GM21423 (cell line): Measurements from ENCODE around the gene CHST15.
"Not testable (repeated sequence)": the region's sequence is repeated elsewhere in the genome, so short reads cannot be mapped to it uniquely, and the experiment has no call there.

Source experiments
- ATAC-seq: cut with Tn5 transposase; IDR thresholded peaks from one replicate; pipeline ENCODE4 v1.9.1; 2021; ENCODE audit warnings: mild to moderate bottlenecking, moderate library complexity; ENCODE audit not compliant: unreplicated experiment

The CHST15 gene

GRCh38 chr10:124099604-124100003 lies 6.2 kb upstream of the CHST15 start:
- no peak for ATAC-seq

- no peak for ATAC-seq
These were observed 5.2 kb upstream of the CHST15 start for GRCh38 chr10:124098575-124098974.

GRCh38 chr10:124097883-124098282 lies 4.5 kb upstream of the CHST15 start:
- no peak for ATAC-seq

DNA sequence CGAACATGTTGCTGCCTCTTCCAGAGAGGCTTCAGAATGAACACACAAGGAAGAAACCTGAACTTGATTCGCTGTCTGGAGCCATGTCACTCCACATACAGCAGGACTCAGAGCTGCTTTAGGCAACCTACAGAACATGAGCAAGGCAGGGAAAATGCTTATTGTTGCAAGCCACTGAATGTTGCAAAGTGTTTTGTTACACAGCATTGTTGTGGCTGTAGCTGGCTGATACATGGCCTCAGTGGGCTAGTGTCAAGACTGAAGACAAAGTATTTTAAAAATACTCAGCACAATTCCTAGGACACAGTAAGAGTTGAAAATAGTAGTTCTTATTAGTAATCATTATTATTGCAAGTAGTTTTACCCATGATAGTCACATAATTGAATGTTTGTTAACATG lies 3.1 kb upstream of the CHST15 start:
- no peak for ATAC-seq

DNA sequence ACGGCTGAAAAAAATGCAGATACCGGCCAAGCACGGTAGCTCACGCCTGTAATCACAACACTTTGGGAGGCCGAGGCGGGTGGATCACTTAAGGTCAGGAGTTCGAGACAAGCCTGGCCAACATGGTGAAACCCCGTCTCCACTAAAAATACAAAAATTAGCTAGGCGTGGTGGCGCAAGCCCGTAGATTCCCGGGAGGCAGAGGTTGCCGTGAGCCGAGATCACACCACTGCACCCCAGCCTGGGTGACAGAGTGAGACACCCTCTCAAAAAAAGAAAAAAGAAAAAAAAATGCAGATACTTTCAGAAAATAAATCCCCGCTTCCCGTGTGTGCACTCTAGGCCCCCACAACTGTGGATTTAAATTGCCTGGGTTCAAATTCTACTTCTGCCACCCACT lies 2.4 kb upstream of the CHST15 start:
- not testable (repeated sequence) for ATAC-seq

DNA sequence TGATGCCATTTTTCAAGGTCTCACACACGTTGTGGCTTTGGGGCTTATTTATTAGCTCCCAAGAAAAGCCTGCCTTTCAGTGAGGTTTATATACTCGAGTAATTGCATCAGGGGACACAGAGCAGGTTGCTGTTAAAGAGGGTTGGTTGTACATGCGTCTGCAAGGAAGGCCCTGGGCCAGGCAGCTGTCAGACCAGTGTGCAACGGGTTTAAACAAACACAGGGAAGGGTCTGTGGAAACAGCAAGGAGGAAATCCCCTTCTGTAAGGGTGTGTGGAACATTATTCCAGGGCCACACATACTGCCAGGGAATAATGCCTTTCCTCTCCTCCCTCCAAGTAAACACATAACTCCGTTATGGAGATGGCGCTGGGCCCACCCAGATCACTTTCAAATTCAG lies 1.7 kb upstream of the CHST15 start:
- no peak for ATAC-seq

GRCh38 chr10:124094419-124094785 lies 1.0 kb upstream of the CHST15 start:
- ATAC-seq: no peak

DNA sequence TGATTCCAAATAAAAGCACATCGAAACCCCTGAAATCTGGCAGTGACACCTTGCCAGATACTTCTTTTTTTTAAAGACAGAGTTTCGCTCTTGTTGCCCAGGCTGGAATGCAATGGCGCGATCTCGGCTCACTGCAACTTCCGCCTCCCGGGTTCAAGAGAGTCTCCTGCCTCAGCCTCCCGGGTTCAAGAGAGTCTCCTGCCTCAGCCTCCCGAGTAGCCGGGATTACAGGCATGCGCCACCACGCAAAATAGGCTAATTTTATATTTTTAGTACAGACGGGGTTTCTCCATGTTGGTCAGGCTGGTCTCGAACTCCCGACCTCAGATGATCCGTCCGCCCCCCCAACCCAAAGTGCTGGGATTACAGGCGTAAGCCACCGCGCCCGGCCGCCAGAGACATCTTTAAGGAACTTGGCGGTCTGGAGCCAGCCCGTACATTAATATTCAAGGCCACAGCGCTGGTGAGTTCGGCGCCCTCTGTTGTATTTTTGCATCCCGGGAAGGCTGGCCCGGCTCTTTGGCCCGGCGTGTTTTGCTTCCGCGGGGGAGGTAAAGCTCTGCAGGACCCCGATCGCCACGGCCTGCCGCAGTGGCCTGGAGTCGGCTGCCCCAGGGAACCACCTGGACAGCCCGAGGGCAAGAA lies 498 bp upstream of the CHST15 start:
- ATAC-seq: not testable (repeated sequence)

DNA sequence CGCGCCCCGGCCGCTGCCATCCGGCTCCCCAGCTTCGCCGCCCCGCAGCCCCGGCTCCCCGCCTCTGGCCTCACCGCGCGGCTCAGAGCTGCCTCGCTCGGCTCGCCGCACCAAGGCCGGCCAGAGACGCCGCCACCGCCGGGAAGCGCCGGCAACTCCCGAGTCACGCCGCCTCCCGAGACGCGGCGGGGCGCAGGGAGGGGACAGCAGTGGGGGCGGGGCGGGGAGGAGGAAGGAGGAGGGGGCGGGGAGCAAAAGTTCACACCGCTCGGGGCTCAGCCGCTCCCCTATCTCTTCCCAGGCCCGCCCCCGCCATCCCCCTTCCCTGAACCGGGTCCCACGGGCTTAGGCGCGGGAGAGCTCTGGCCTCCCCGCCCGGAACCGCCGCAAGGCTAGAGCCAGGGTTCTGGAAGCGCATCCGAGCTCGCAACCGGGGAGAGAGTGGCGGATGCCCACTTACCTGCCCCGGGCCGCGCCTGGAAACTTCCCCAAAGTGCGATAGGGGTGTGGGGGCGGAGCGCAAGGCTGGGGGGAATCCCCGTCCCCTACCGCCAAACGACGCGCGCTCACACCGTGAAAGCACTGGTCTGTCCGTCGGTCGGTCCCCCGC lies 1.0 kb downstream of the CHST15 start:
- ATAC-seq: no peak

GRCh38 chr10:124091646-124092249 lies 1.6 kb downstream of the CHST15 start:
- ATAC-seq: no peak

GRCh38 chr10:124090601-124091209 lies 2.7 kb downstream of the CHST15 start:
- ATAC-seq: no peak

DNA sequence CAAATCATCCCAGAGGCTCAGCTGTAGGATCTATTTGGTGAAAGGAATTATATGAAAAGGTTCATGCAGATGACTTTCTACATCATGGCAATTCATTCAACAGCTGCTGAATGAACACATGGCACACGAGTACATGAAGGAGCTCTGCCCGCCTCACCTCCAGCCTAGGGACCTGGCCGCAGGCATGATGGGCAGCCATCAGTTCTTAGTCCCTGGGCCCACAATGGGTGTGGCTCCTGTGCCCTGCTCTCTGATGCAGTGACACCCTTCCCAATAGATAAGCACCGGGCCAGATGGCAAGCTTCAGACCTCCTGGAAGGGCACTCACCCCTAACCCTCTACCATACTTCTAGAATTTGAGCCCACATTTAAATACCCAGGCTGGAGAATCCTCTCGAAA lies 3.5 kb downstream of the CHST15 start:
- ATAC-seq: no peak

DNA sequence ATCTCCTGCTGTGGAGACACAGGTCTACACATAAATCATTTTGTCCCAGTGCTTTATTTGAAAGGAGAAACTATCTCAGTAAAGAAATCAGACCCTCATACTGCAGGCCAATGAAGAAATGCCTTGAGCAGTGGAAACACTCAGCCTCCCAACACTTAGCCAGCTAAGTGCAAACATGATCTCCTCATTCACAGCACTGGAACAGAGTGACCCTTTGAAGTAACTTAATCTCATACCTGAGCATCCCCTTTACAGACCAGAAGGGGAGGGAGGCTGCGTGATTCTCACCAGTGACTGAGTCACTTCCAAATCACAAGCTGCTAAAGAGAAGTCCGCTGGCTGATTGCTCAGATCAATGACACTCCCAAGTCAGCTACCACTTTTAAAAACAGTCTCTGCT lies 4.5 kb downstream of the CHST15 start:
- no peak for ATAC-seq

DNA sequence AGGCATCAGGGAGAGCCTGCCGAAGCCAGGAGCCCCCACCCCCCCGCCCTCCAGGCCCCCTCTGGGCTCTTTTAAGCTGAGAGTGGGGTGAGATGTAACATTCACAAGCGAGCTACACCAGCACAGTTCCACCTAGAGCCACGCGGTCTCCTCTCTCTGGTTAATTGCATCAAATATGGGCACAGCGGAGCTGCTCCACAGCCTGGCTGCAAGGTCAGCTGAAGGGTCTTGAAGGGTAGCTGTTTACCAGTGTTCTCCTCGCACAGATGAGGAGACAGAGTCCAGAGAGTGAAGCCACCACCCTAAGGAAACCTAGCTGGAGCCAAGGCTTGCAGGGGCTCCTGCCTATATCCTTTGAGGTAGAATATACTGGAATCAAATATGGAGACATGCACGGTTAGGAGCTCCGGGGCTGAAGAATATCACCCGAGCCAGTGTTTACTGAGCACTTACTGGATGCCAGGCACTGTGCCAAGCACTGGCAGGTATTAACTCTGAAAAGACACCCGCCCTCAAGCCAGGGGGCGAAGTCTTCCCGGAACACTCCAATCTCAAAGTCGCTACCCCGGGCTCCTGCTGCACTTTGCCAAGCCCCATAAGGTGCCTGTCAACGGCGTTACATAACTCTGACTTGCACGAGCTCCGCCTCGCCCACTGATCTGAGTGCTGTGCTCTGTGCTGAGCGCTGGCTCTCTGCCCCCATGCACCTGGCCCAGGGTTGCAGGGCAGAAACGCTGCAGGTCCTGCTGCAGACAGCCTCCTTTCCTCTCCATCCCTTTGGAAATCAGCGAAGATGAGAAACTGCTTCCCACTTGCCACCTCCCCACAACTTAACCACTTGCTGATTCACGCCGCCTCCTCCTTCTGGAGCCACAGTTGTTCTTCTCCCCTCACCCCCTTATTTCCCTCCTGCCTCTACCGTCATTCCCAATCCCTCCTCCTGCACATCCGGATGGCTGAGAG lies 5.4 kb downstream of the CHST15 start:
- ATAC-seq: no peak

- no peak for ATAC-seq
These were observed 6.4 kb downstream of the CHST15 start for GRCh38 chr10:124086787-124087671.

DNA sequence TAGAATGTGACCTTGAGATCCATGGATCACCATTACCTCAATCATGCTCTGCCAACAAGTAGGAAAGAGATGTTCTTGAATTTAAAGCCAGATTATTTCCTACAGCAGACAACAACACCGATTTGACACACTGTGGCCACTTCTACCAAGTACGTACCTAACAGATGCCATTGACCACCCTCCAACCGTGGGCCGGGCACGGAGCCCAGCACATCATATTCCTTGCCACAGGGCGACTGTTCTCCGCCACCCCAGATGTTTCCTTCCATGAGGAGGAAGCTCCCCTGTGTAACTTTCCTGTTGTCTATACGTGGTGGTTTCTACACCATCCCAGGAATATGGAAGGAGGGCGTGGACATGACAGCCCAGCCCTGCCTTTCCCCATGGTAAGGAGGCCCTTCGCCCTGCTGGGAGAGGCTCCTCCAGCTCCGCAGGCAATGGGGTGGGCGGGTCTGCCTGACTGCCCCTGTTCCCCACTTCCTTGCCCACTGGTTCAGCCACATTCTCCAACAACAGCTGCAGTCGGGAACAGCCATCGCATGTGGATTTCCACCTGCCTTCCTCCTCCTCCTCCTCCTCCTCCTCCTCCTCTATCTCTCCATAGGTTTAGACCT lies 7.2 kb downstream of the CHST15 start:
- no peak for ATAC-seq

GRCh38 chr10:124085680-124086079 lies 7.7 kb downstream of the CHST15 start:
- ATAC-seq: no peak

GRCh38 chr10:124084708-124085107 lies 8.7 kb downstream of the CHST15 start:
- no peak for ATAC-seq

DNA sequence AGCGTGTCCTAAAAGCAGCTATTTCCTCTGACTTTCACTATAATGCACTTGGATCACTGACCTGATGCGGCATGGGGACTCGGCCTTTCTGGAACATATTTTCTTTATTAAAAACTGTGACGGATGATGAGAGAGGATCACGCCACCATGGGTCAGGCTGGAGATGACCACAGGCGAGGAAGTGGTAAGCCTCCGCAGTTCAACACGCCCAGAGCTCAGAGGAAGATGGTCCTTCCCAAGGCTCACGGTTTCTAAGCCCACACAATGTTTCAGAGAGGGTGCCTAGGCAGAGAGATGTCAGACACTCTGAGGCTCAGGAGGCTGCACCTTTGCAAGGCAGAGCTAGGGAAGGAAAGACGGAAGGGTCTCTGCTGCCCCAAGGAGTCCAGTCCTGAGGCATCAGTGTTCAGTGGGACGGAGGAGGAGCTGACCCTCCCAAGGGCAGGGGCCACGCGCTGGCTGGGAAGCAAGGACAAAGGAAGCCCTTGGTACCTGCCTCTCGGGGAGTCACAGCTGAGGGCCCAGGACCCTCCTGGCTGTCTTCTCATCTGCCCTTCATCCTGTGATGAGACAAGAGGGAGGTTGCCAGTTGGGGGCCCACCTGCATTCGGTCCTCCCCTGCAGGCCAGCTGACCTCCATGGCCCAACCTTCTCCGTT lies 9.5 kb downstream of the CHST15 start:
- no peak for ATAC-seq
